OCI-LY7 (cell line): Measurements from ENCODE around the gene ARHGAP6. TPM values are rescaled to one million over a fixed set of nuclear protein-coding genes. Genes with fewer than 3 reads are reported as not detected.

Experiments used
- BruUV-seq: library from RNA; stranded (reverse); fragments of 400-500 nt; replicated peaks from 2 replicates; lab custom pipeline; 2021; lab: Mats Ljungman, UMichigan
- CTCF ChIA-PET: fragments of 300-600 bp; sonication (Branson Sonifier 250); formaldehyde crosslinking; loops from one replicate; lab custom pipeline; 2022; ENCODE audit warnings: antibody characterized with exemption; ENCODE audit not compliant: unreplicated experiment; lab: Charles Lee
- POLR2A ChIA-PET: fragments of 300-600 bp; sonication (Branson Sonifier 250); formaldehyde crosslinking; loops from one replicate; lab custom pipeline; 2022; ENCODE audit warnings: antibody characterized with exemption; lab: Charles Lee
- DNase-seq: peaks from one replicate; pipeline ENCODE4 v3.0.0-alpha.2; 2015; ENCODE audit warnings: low spot score
- H2AFZ ChIP-seq: fragments of 200-600 bp; sonication (generic), shearing (Covaris generic); 2 replicates; pipeline ENCODE4 v1.6.1; 2014; ENCODE audit warnings: mild to moderate bottlenecking, antibody characterized with exemption, low read length, moderate library complexity
- H3K27ac ChIP-seq: fragments of 200-600 bp; sonication (generic); 2 replicates; pipeline ENCODE4 v1.5.1; 2014; ENCODE audit warnings: mixed run types, low read depth, mild to moderate bottlenecking, moderate library complexity, low read length, inconsistent platforms; ENCODE audit not compliant: poor library complexity, severe bottlenecking
- H3K36me3 ChIP-seq: fragments of 200-600 bp; sonication (generic); 2 replicates; pipeline ENCODE4 v1.6.1; 2014; ENCODE audit warnings: mild to moderate bottlenecking, antibody characterized with exemption, low read length, moderate library complexity, mixed read lengths; ENCODE audit not compliant: insufficient read depth
- H3K4me1 ChIP-seq: fragments of 200-600 bp; sonication (generic); 2 replicates; pipeline ENCODE4 v1.5.1; 2014; ENCODE audit warnings: mild to moderate bottlenecking, low read length; ENCODE audit not compliant: insufficient read depth, poor library complexity, severe bottlenecking
- H3K4me2 ChIP-seq: fragments of 200-600 bp; sonication (generic); 2 replicates; pipeline ENCODE4 v1.6.1; 2014; ENCODE audit warnings: mild to moderate bottlenecking, low read length
- H3K4me3 ChIP-seq: fragments of 200-600 bp; sonication (generic); 2 replicates; pipeline ENCODE4 v1.5.1; 2014; ENCODE audit warnings: mild to moderate bottlenecking, low read depth, low read length; ENCODE audit not compliant: poor library complexity, severe bottlenecking
- H3K79me2 ChIP-seq: fragments of 200-600 bp; sonication (generic); 2 replicates; pipeline ENCODE4 v1.6.1; 2016; ENCODE audit warnings: low read depth, mild to moderate bottlenecking, low read length, moderate library complexity, mixed read lengths; ENCODE audit not compliant: insufficient read depth
- H3K9me2 ChIP-seq: fragments of 200-600 bp; sonication (generic); 2 replicates; pipeline ENCODE4 v1.6.1; 2016; ENCODE audit warnings: mild to moderate bottlenecking, low read length, mixed read lengths; ENCODE audit not compliant: insufficient read depth
- H3K9me3 ChIP-seq: fragments of 200-600 bp; sonication (generic); 2 replicates; pipeline ENCODE4 v1.6.1; 2014; ENCODE audit warnings: mild to moderate bottlenecking, mixed run types, low read length, mixed read lengths
- H4K20me1 ChIP-seq: fragments of 200-600 bp; sonication (generic); 2 replicates; pipeline ENCODE4 v1.6.1; 2014; ENCODE audit warnings: mild to moderate bottlenecking, antibody characterized with exemption, low read length, moderate library complexity, mixed read lengths; ENCODE audit not compliant: insufficient read depth
- CTCF ChIP-seq: fragments of 200-600 bp; sonication (generic); conservative IDR thresholded peaks from 2 replicates; pipeline ENCODE4 v1.5.1; 2014; ENCODE audit warnings: mild to moderate bottlenecking, antibody characterized with exemption, low read length, moderate library complexity, mixed read lengths
- EZH2phosphoT487 ChIP-seq: fragments of 200-600 bp; sonication (generic); IDR thresholded peaks from 2 replicates; pipeline ENCODE4 v1.6.1; 2018; ENCODE audit warnings: low read depth, borderline replicate concordance, mild to moderate bottlenecking, mixed run types, antibody characterized with exemption, low read length, moderate library complexity, mixed read lengths
- intact Hi-C: fragments of 100-400 bp; cut with micrococcal nuclease; formaldehyde crosslinking; loops from one replicate; pipeline ENCODE4 v1.10.0; 2022; ENCODE audit not compliant: unreplicated experiment
- total RNA-seq, 2 experiments: library from RNA; depleted of rRNA in 1 of 2; stranded (reverse); fragments of >200 nt in 1 of 2; shearing (Covaris generic) in 1 of 2; gene quantifications; 2 replicates each; pipeline ENCODE4 v1.2.3, GENCODE V29; 2014 to 2022

ARHGAP6 gene
- total RNA-seq, 2 experiments from 2014 or later, result not detected

- peak overlapping the region; percentile 72 for H2AFZ ChIP-seq
- peak overlapping the region; percentile 88 for H3K4me2 ChIP-seq
- H3K4me3 ChIP-seq, result peak overlapping the region; percentile 95
- CTCF ChIA-PET, result no interaction called here
- TSS peak; percentile 57 for BruUV-seq
- H4K20me1 ChIP-seq, result peaks cover 14% of the 10 kb centered on the region
- peak overlapping the region; percentile 62 for H3K27ac ChIP-seq
- peaks cover 52% of the 10 kb centered on the region for H3K79me2 ChIP-seq
- no peak for DNase-seq
- POLR2A ChIA-PET, result interaction anchor here (0.8 kb wide), 1 partner anchor 10 kb away, joined by 3 read pairs; no protein-coding TSS in a partner anchor
- H3K36me3 ChIP-seq, result peaks cover 39% of the 10 kb centered on the region
- H3K9me3 ChIP-seq, result 0 out of 2 replicates have a peak, but pooled peaks cover 5% of the 10 kb centered on the region
- H3K9me2 ChIP-seq, result no peaks in the 10 kb centered on the region
- intact Hi-C loops, result loop anchor here (1.0 to 10.0 kb wide), 2 partner anchors 253 to 646 kb away; partner anchors contain the start of gene MSL3
- H3K4me1 ChIP-seq, result peaks cover 26% of the 10 kb centered on the region
- 0 out of 2 replicates have a peak, but pooled peaks have one; percentile 0 for TF ChIP-seq CTCF
- no peak for TF ChIP-seq EZH2phosphoT487
Measured at GRCh38 chrX:11111947-11112346, 553.8 kb downstream of the ARHGAP6 start.

- peak within 1 kb of the TSS; percentile 95 for H3K4me3 ChIP-seq
- H3K36me3 ChIP-seq, result peaks cover 32% of the 10 kb centered on the region
- no peaks in the 10 kb centered on the region for H3K9me2 ChIP-seq
- 0 out of 2 replicates have a peak, but pooled peaks cover 5% of the 10 kb centered on the region for H3K9me3 ChIP-seq
- peak within 1 kb of the TSS; percentile 97 for H2AFZ ChIP-seq
- intact Hi-C loops, result loop anchor here (1.0 to 10.0 kb wide), 2 partner anchors 254 to 647 kb away; partner anchors contain the start of gene MSL3
- TF ChIP-seq CTCF, result peak; percentile 39; the same call in 1 of the 2 replicates
- no peak for TF ChIP-seq EZH2phosphoT487
- peaks cover 14% of the 10 kb centered on the region for H4K20me1 ChIP-seq
- H3K4me2 ChIP-seq, result peak within 1 kb of the TSS; percentile 93
- H3K79me2 ChIP-seq, result peaks cover 52% of the 10 kb centered on the region
- BruUV-seq, result no TSS peak
- H3K4me1 ChIP-seq, result peaks cover 26% of the 10 kb centered on the region
- ChIA-PET POLR2A (interaction anchor here (0.5 kb wide), 1 partner anchor 1769 kb away, joined by 4 read pairs; no protein-coding TSS in a partner anchor), CTCF (no interaction called here)
- peak within 1 kb of the TSS; percentile 62 for H3K27ac ChIP-seq
- DNase-seq, result peak; percentile 85
Measured at GRCh38 chrX:11111037-11111851, 554.5 kb downstream of the ARHGAP6 start, which contains the start of gene HCCS. TSS of gene HCCS (plus strand) at chrX:11111332. CDS start at chrX:11112061, 729 bp downstream.
